Skin of body (tissue), 2 donors: Measurements from ENCODE around the gene ZNF93. TPM values are rescaled to one million over a fixed set of nuclear protein-coding genes. Genes with fewer than 3 reads are reported as not detected.
A peak's percentile ranks its signal among the peaks of the same experiment; 100 is the strongest.
"Not testable (repeated sequence)": the region's sequence is repeated elsewhere in the genome, so short reads cannot be mapped to it uniquely, and the experiment has no call there.

ENCODE experiments used
- DNase-seq: peaks from one replicate; lab custom pipeline; 2025; lab: John Stamatoyannopoulos, UW
- total RNA-seq: library from RNA; depleted of rRNA; stranded (reverse); fragments of >200 nt; gene quantifications from one replicate; pipeline ENCODE4 v1.2.3, GENCODE V29; 2014

The ZNF93 gene
- total RNA-seq, 1 donor from 2014 or later: 11.8 TPM

GRCh38 chr19:19937403-19937802 lies 36.7 kb downstream of the ZNF93 start:
- no peak for DNase-seq

- DNase-seq: no peak
Observed at GRCh38 chr19:19938449-19938848, 37.7 kb downstream of the ZNF93 start.

- no peak for DNase-seq
Observed at GRCh38 chr19:19943848-19944582, 43.3 kb downstream of the ZNF93 start.

GRCh38 chr19:19944583-19944880 lies 43.8 kb downstream of the ZNF93 start:
- no peak for DNase-seq

- DNase-seq: no peak
Observed at GRCh38 chr19:19946226-19946625, 45.5 kb downstream of the ZNF93 start.

GRCh38 chr19:19948800-19949199 lies 48.1 kb downstream of the ZNF93 start:
- no peak for DNase-seq

- DNase-seq: no peak
Observed at GRCh38 chr19:19955208-19955607, 54.5 kb downstream of the ZNF93 start.

- peak; percentile 14 for DNase-seq
Observed at GRCh38 chr19:19956434-19957075, 55.8 kb downstream of the ZNF93 start.

- not testable (repeated sequence) for DNase-seq
Observed at GRCh38 chr19:19957766-19958165, 57.0 kb downstream of the ZNF93 start.

- DNase-seq: peak; percentile 6
Observed at GRCh38 chr19:19959151-19959799, 58.5 kb downstream of the ZNF93 start.

- no peak for DNase-seq
Observed at GRCh38 chr19:19964416-19964815, 63.7 kb downstream of the ZNF93 start.

GRCh38 chr19:19966126-19966525 lies 65.4 kb downstream of the ZNF93 start:
- not testable (repeated sequence) for DNase-seq

- no peak for DNase-seq
Observed at GRCh38 chr19:19966862-19967261, 66.1 kb downstream of the ZNF93 start.

Other genes with a start within 250 kb of the ZNF93 start
- gene ATP13A1, start 237.3 kb upstream of the ZNF93 start, total RNA-seq: 18.9 TPM
- gene ZNF101, start 232.1 kb upstream of the ZNF93 start, total RNA-seq: 5.7 TPM
- gene ZNF14, start 167.8 kb upstream of the ZNF93 start, total RNA-seq: 13.8 TPM
- 29.6 TPM for gene ZNF506, start 79.2 kb upstream of the ZNF93 start, total RNA-seq
- 9.5 TPM for gene ZNF253, start 35.1 kb upstream of the ZNF93 start, total RNA-seq
- gene ZNF682, start 138.6 kb downstream of the ZNF93 start, total RNA-seq: 7.0 TPM
- 7.5 TPM for gene ZNF90, start 177.1 kb downstream of the ZNF93 start, total RNA-seq